Tibial artery (tissue), 4 donors: ENCODE data around the gene ZNF71.

Experiments used
- DNase-seq, 2 donors: peaks; one replicate each; pipeline ENCODE4 v3.0.0-alpha.2; 2019
- H3K27ac ChIP-seq, 2 donors: fragments of 200-600 bp; sonication (generic) in 1 of 2; 1 replicate in 1 of 2; 2 replicates in 1 of 2; pipeline ENCODE4 v1.5.1; 2018 to 2019; ENCODE audit warnings: mild to moderate bottlenecking in 1 of 2
- H3K27me3 ChIP-seq, 2 donors: fragments of 200-600 bp; sonication (generic) in 1 of 2; one replicate each; pipeline versions ENCODE4 v1.5.1 to v1.6.0; 2016 to 2019
- H3K36me3 ChIP-seq, 3 donors: fragments of 200-600 bp; sonication (generic) in 2 of 3; one replicate each; pipeline ENCODE4 v1.5.1; 2016 to 2019; ENCODE audit warnings: mild to moderate bottlenecking in 2 of 3
- H3K4me1 ChIP-seq, 4 donors: fragments of 200-600 bp; sonication (generic) in 2 of 4; 1 replicate in 3 of 4; 2 replicates in 1 of 4; pipeline ENCODE4 v1.5.1; 2016 to 2019
- H3K4me3 ChIP-seq, 2 donors: fragments of 200-600 bp; sonication (generic) in 1 of 2; 1 replicate in 1 of 2; 2 replicates in 1 of 2; pipeline ENCODE4 v1.5.1; 2018 to 2019; ENCODE audit warnings: mild to moderate bottlenecking in 2 of 2
- H3K9me3 ChIP-seq, 3 donors: fragments of 200-600 bp; sonication (generic) in 1 of 3; one replicate each; pipeline ENCODE4 v1.5.1; 2016 to 2019
- intact Hi-C: fragments of 100-400 bp; cut with DNase I; formaldehyde crosslinking; loops from one replicate; pipeline ENCODE4 v1.15.0; 2023; ENCODE audit warnings: low total_unique reads
- TF ChIP-seq, protein P1 (sequence below), 2 experiments: fragments of 200-600 bp in 1 of 2; fragments of 450-650 bp in 1 of 2; IDR thresholded peaks; one replicate each; pipeline ENCODE4 v1.5.1; 2017 to 2019; ENCODE audit warnings: antibody characterized with exemption in 2 of 2, mild to moderate bottlenecking in 1 of 2, moderate library complexity in 1 of 2

The ZNF71 gene

DNA sequence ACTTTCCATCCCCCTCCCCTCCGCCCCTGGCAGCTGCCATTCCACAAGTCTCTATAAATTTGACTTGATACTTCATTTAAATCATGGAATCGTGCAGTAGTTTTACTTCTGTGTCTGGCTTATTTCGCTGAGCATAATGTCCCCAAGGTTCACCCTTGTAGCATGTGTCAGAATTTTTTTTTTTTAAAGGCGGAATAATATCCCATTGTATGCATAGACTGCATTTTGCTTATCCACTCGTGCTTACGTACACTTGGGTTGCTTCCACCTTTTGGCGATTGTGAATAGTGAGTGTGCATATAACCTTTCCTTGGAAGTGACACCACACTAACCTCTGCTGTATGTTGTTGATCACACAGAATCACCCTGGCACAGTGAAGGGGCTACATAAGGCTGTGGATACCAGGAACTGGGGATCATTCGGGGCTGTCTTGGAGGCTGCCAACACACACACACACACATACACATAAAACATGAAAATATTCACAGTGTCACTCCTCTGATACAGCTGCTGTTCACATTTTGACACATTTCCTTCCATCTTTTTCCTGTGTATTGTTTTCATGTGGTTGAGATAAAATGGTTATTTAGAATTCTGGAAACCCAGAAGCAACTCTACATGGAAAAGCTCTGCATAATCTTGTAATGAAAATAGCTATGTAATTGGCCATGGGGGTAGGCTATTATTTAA, 13.3 kb downstream of the ZNF71 start:
- Histone ChIP-seq H3K4me3 (no peak overlapping the region), H3K9me3 (peaks cover 0 to 100% (median 55%) of the 10 kb centered on the region in 3 donors), H3K27me3 (no peaks in the 10 kb centered on the region), H3K4me1 (no peaks in the 10 kb centered on the region), H3K36me3 (peaks cover 57 to 97% (median 88%) of the 10 kb centered on the region in 3 donors), H3K27ac (no peak overlapping the region)
- intact Hi-C loops = no loop called here
- TF ChIP-seq, protein P1, sequence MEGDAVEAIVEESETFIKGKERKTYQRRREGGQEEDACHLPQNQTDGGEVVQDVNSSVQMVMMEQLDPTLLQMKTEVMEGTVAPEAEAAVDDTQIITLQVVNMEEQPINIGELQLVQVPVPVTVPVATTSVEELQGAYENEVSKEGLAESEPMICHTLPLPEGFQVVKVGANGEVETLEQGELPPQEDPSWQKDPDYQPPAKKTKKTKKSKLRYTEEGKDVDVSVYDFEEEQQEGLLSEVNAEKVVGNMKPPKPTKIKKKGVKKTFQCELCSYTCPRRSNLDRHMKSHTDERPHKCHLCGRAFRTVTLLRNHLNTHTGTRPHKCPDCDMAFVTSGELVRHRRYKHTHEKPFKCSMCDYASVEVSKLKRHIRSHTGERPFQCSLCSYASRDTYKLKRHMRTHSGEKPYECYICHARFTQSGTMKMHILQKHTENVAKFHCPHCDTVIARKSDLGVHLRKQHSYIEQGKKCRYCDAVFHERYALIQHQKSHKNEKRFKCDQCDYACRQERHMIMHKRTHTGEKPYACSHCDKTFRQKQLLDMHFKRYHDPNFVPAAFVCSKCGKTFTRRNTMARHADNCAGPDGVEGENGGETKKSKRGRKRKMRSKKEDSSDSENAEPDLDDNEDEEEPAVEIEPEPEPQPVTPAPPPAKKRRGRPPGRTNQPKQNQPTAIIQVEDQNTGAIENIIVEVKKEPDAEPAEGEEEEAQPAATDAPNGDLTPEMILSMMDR (IDR thresholded peaks at IDR 0.05) = no peak
- no peak for DNase-seq

DNA sequence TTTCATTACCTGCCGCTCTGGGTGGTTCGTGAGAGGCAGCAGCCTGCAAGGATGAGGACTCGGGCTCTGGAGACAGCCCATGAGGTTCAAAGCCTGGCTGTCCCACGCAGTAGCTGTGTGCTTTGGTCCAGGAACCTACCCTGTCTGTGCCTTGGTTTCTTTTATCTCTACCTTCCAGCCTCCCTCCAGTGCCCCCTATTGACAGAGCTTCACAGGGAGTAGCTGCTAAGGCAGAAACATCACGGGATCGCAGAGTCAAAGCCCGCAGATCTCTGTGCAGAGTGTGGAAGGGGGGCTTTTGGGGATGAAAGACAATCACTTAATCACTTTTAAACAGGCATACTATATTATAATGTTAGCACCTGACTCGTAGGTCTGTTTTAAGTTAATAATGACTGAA, 16.2 kb downstream of the ZNF71 start:
- Histone ChIP-seq H3K4me3 (no peak overlapping the region), H3K27me3 (no peaks in the 10 kb centered on the region), H3K36me3 (peaks cover 62 to 95% (median 87%) of the 10 kb centered on the region in 3 donors), H3K9me3 (peaks cover 2 to 100% (median 57%) of the 10 kb centered on the region in 3 donors), H3K4me1 (no peaks in the 10 kb centered on the region), H3K27ac (no peak overlapping the region)
- intact Hi-C loops = no loop called here
- no peak for DNase-seq
- TF ChIP-seq, protein P1 (IDR thresholded peaks at IDR 0.05) = no peak

DNA sequence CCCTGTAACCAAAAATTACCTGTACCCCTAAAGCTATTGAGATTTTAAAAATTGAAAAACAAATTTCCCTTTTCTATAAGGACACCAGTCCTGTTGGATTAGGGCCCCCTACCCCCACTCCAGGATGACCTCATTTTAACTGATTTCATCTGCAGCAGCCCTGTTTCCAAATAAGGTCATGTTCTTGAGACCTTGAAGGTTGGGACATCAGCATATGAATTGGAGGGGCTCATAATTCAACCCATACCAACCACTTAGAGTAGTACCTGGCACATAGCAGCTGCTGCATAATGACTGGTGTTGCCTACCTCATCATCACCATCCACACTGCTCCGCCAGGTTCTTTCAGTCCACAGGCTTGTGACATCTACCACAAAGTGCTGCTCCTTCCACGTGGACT, 17.6 kb downstream of the ZNF71 start:
- DNase-seq = no peak
- H3K27me3 ChIP-seq = no peaks in the 10 kb centered on the region
- TF ChIP-seq, protein P1 (IDR thresholded peaks at IDR 0.05) = no peak
- H3K36me3 ChIP-seq = peaks cover 57 to 92% (median 89%) of the 10 kb centered on the region in 3 donors
- no peak overlapping the region for H3K4me3 ChIP-seq
- intact Hi-C loops = no loop called here
- H3K27ac ChIP-seq = no peak overlapping the region
- peaks cover 5 to 100% (median 45%) of the 10 kb centered on the region in 3 donors for H3K9me3 ChIP-seq
- no peaks in the 10 kb centered on the region for H3K4me1 ChIP-seq

DNA sequence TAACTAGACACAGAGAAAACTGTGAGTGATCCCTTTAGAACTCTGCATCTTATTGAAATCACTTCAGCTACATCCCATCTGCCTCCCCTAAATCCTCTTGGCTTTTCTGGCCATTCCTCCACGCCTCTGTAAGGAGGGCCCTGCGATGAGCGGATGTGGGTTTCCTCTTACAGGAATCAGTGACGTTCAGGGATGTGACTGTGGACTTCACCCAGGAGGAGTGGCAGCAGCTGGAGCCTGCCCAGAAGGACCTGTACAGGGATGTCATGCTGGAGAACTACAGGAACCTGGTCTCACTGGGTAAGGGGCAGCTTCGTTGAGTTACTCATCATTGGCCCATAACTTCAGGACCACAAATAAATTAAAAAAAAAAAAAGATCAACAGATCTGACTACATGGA, 18.5 kb downstream of the ZNF71 start:
- Histone ChIP-seq H3K36me3 (peaks cover 58 to 92% (median 89%) of the 10 kb centered on the region in 3 donors), H3K4me3 (no peak overlapping the region), H3K4me1 (no peaks in the 10 kb centered on the region), H3K27ac (no peak overlapping the region), H3K27me3 (no peaks in the 10 kb centered on the region), H3K9me3 (peaks cover 5 to 100% (median 39%) of the 10 kb centered on the region in 3 donors)
- DNase-seq = no peak
- intact Hi-C loops = no loop called here
- TF ChIP-seq, protein P1 (IDR thresholded peaks at IDR 0.05) = no peak

DNA sequence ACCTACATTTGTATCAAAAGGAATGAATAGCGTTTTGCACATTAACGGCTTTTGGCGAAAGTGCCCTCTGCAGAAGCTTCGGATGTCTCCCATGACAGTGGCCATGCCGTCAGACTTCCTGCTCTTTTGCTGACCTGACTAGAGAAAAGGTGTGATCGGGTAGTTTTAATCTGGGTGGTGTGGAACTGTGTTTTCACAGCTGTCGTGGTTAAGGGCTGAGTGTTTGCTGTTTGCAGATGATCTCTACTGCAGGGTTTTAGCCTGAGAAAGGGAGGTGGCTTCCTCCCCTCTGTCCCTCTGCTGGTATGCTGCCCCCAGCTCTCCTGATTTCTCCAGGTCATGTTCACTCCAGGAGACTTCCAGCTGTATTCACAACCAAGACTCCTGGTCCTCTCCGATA, 22.4 kb downstream of the ZNF71 start:
- Histone ChIP-seq H3K4me1 (no peaks in the 10 kb centered on the region), H3K27ac (no peak overlapping the region), H3K27me3 (no peaks in the 10 kb centered on the region), H3K4me3 (no peak overlapping the region), H3K36me3 (peaks cover 57 to 96% (median 95%) of the 10 kb centered on the region in 3 donors), H3K9me3 (peaks cover 11 to 100% (median 49%) of the 10 kb centered on the region in 3 donors)
- intact Hi-C loops = no loop called here
- no peak for DNase-seq
- TF ChIP-seq, protein P1 (IDR thresholded peaks at IDR 0.05) = no peak
